Measurements from ENCODE around the gene ZNF740.

ZNF740 gene

DNA sequence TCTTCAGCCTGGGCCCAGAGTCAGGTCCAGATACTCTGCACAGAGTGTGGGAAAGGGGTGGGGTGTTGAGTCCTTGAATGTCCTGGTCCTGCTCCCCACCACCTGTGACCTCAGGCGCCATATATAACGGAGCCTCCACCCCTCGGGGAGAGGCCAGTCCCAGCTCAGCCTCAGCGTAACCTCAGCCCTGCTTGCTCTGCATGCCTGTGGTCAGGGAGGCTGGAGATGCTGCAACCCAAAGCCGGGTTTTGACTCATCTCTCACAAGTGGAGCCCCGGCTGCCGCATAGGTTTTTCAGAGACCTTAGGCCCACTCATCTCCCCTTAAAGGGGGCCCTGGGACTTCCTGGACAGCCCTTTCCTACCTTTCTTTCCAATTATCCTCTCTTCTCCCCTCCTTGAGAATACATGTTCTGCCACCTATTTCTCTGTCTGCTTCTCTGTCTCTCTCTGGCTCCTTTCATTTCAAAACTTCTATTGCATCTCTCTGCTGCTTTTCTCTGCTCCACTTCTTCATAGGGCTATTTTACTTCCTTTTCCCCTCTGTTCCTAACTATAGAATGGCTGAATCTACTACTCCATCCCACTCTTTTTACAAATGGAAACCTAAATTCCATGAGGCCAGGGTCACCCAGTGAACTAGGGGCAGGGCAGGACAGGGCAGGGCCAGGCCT is 25.4 kb downstream of the ZNF740 start:
- TF ChIP-seq, protein P1, sequence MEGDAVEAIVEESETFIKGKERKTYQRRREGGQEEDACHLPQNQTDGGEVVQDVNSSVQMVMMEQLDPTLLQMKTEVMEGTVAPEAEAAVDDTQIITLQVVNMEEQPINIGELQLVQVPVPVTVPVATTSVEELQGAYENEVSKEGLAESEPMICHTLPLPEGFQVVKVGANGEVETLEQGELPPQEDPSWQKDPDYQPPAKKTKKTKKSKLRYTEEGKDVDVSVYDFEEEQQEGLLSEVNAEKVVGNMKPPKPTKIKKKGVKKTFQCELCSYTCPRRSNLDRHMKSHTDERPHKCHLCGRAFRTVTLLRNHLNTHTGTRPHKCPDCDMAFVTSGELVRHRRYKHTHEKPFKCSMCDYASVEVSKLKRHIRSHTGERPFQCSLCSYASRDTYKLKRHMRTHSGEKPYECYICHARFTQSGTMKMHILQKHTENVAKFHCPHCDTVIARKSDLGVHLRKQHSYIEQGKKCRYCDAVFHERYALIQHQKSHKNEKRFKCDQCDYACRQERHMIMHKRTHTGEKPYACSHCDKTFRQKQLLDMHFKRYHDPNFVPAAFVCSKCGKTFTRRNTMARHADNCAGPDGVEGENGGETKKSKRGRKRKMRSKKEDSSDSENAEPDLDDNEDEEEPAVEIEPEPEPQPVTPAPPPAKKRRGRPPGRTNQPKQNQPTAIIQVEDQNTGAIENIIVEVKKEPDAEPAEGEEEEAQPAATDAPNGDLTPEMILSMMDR (conservative IDR thresholded peaks at IDR 0.05; ENCODE audit: low read depth, low read length): no peak
- peak; percentile 94 for DNase-seq (ENCODE audit: low read depth)
- no peak overlapping the region for H3K4me3 ChIP-seq (ENCODE audit: low read depth, low read length)

DNA sequence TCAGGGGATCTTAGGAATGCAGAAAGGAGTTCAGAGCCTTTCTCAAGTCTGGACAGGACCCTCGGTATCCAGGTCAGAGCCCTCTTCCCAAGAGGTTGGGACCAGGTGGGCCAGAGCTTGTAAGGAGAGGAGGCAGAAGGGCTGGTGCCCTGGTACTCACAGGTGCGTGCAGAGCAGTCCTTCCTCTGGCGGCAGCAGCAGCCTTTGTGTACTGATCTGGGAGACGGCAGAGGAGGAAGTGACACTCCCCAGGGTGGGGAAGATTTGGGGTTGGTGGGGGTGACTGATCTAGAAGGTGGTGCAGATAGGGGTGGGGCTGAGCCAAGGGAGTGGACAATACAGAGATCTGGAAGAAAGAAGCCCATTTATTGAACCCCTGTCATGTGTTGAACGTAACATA is 26.5 kb downstream of the ZNF740 start, which contains the start of gene ITGB7:
Gene ITGB7 (minus strand): TSS at position 210 of the 400 bp plus-strand sequence. CDS start 6,808 bp downstream, outside the sequence.
- DNase-seq (ENCODE audit: low read depth): no peak
- H3K4me3 ChIP-seq (ENCODE audit: low read depth, low read length): no peak within 1 kb of the TSS

GRCh38 chr12:53208435-53208834 is 27.9 kb downstream of the ZNF740 start:
- no peak for DNase-seq (ENCODE audit: low read depth)
- TF ChIP-seq, protein P1 (conservative IDR thresholded peaks at IDR 0.05; ENCODE audit: low read depth, low read length): no peak
- no peak overlapping the region for H3K4me3 ChIP-seq (ENCODE audit: low read depth, low read length)

More for the DNA sequence above, 26.5 kb downstream of the ZNF740 start, which contains the start of gene ITGB7:
- TF ChIP-seq, protein P1 (conservative IDR thresholded peaks at IDR 0.05; ENCODE audit: low read depth, low read length): no peak

DNA sequence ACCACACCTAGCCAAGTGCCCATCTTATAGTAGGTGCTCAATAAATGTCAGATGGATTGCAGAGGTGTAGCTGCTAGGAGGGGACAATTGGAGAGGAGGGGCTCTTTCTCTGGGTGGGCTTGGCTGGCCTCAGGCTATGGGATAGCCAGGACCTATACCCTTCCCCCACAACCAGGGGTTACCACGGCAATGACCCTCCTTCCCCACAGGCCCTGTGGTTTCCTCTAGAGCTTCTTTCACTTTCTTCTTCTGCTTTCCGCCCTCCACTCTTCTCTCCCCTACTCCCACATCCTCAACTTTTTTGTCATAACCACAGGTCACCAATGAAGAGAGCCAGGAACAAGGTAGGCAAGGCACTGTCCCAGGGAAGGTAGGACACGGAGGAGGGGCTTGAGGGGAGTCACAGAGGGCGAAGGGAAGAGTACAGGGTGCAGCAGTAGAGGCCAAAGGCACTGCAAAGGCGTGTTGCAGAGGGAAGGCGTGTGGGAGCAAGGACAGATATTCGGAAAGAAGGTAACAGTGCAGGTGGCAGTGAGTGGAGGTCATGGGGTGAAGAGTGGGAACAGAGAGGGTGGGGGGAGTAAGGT is 28.4 kb downstream of the ZNF740 start:
- no peak for DNase-seq (ENCODE audit: low read depth)
- TF ChIP-seq, protein P1 (conservative IDR thresholded peaks at IDR 0.05; ENCODE audit: low read depth, low read length): no peak
- H3K4me3 ChIP-seq (ENCODE audit: low read depth, low read length): no peak overlapping the region

- TF ChIP-seq, protein P1 (conservative IDR thresholded peaks at IDR 0.05; ENCODE audit: low read depth, low read length): no peak
- no peak overlapping the region for H3K4me3 ChIP-seq (ENCODE audit: low read depth, low read length)
- no peak for DNase-seq (ENCODE audit: low read depth)
Measured at GRCh38 chr12:53210843-53211242, 30.3 kb downstream of the ZNF740 start.

GRCh38 chr12:53211476-53212381 is 31.2 kb downstream of the ZNF740 start:
- no peak for DNase-seq (ENCODE audit: low read depth)
- H3K4me3 ChIP-seq (ENCODE audit: low read depth, low read length): no peak overlapping the region
- TF ChIP-seq, protein P1 (conservative IDR thresholded peaks at IDR 0.05; ENCODE audit: low read depth, low read length): peak; percentile 36

Measured in choroid plexus epithelial cell (primary cell).